ENCODE results near the gene CDC42BPB. TPM values are rescaled to one million over a fixed set of nuclear protein-coding genes. Genes with fewer than 3 reads are reported as not detected.

Gene CDC42BPB
- total RNA-seq, 1 donor from 2014 or later: 147 TPM

DNA sequence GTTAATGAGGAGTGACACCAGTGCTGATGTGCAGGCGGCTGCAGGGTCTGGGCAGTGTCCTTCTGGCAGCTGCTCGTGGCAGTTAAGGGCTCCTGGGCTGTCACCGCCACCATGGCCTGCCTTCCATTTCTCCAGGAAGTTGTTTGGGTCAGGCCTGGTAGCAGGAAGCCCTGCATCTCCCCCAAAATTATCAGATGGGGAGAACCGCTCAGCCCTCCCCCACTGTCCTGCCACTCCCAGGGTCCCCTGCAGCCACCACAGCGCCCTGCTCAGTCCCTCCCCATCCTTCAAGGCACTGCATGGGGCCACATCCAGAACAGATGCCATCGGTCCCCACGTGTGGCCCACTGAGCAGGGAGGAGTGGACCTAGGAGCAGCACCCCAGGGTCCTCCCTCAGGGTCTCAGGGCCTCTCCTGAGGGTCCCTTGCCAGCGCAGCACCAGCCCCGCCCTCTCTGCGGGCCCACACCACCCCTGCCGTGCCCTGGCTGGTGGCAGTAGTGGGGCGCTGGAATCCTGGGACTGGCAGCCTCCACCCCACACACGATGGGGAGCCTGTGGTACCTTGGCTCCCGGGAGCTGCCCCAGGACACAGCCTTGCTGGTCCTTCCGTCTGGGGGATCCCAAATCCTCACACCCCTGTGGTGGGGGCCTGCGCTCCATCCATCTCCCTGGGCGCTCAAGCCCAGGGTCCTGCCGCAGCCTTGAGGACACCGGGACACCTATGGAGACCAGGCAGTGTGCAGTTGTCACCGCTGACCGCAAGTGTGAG lies 145.2 kb downstream of the CDC42BPB start:
- DNase-seq (ENCODE audit: low read depth): no peak
- TF ChIP-seq, protein P1, sequence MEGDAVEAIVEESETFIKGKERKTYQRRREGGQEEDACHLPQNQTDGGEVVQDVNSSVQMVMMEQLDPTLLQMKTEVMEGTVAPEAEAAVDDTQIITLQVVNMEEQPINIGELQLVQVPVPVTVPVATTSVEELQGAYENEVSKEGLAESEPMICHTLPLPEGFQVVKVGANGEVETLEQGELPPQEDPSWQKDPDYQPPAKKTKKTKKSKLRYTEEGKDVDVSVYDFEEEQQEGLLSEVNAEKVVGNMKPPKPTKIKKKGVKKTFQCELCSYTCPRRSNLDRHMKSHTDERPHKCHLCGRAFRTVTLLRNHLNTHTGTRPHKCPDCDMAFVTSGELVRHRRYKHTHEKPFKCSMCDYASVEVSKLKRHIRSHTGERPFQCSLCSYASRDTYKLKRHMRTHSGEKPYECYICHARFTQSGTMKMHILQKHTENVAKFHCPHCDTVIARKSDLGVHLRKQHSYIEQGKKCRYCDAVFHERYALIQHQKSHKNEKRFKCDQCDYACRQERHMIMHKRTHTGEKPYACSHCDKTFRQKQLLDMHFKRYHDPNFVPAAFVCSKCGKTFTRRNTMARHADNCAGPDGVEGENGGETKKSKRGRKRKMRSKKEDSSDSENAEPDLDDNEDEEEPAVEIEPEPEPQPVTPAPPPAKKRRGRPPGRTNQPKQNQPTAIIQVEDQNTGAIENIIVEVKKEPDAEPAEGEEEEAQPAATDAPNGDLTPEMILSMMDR (IDR thresholded peaks at IDR 0.05; ENCODE audit: insufficient read depth, low read length, poor library complexity, severe bottlenecking): no peak
- Histone ChIP-seq H3K27me3 (ENCODE audit: control insufficient read depth, insufficient read depth, low read length) (no peaks in the 10 kb centered on the region), H3K36me3 (ENCODE audit: control insufficient read depth, insufficient read depth, low read length) (no peaks in the 10 kb centered on the region), H3K4me3 (ENCODE audit: low read depth, low read length) (no peak overlapping the region)

DNA sequence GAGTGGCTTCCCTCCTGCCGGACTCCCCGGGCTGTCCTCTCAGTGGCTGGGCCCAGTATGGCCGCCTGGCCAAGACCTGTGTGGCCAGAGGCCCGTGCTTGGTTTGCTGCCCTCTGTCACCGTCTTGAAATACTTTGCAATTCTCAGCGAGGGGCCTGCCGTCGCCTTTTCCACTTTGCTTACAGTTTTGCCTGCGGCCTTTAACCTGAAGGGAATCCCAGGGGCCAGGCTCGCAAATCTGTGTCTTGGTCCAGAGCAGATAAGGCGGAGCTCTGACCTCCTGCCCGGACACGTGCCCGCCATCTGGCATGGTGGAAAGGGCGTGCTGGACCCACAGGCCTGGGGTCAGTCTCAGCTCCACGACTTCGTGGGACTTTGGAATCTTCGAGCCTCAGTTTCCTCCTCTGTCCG lies 145.8 kb downstream of the CDC42BPB start:
- TF ChIP-seq, protein P1 (IDR thresholded peaks at IDR 0.05; ENCODE audit: insufficient read depth, low read length, poor library complexity, severe bottlenecking): no peak
- Histone ChIP-seq H3K36me3 (ENCODE audit: control insufficient read depth, insufficient read depth, low read length) (no peaks in the 10 kb centered on the region), H3K27me3 (ENCODE audit: control insufficient read depth, insufficient read depth, low read length) (no peaks in the 10 kb centered on the region), H3K4me3 (ENCODE audit: low read depth, low read length) (no peak overlapping the region)
- DNase-seq (ENCODE audit: low read depth): no peak

DNA sequence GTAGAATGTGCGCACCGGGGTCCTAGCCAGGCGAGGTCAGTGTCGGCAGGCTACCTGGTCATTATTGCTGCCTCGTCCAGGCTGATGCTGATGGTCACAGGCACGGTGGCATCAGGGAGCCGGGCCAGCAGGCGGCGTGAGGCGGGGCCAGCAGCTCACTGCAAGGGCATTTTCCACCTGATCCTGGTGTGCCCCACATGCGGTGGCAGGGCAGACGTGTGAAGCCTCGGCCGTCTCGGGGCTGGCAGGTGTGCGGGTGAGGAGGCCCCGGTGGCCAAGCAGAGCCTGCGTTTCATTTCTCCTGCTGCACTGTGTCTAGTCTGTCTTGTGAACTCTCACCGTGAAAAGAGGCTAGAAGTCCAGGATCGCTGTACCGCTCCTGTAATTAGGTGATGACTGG lies 146.9 kb downstream of the CDC42BPB start:
- TF ChIP-seq, protein P1 (IDR thresholded peaks at IDR 0.05; ENCODE audit: insufficient read depth, low read length, poor library complexity, severe bottlenecking): no peak
- H3K4me3 ChIP-seq (ENCODE audit: low read depth, low read length): no peak overlapping the region
- no peak for DNase-seq (ENCODE audit: low read depth)
- H3K27me3 ChIP-seq (ENCODE audit: control insufficient read depth, insufficient read depth, low read length): no peaks in the 10 kb centered on the region
- no peaks in the 10 kb centered on the region for H3K36me3 ChIP-seq (ENCODE audit: control insufficient read depth, insufficient read depth, low read length)

DNA sequence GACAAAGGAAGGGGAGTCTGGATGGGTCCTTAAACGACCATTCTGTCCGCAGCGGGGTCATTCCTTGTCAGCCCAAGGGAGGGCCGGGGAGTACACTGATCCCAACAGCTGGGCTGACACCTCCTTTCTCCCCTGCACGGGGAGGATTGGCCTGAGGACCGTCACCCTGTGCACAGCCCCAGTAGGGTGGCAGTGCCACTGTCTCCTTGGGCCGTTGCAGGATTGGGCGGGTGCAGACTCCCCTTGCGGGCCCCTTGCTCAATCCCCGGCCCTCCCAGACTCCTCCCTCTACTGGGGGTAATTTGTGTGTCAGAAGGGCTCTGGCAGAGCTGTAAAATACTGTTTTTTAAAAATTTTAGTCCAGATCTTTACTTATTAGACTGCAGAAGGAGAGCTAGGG lies 147.4 kb downstream of the CDC42BPB start:
- no peak for DNase-seq (ENCODE audit: low read depth)
- Histone ChIP-seq H3K36me3 (ENCODE audit: control insufficient read depth, insufficient read depth, low read length) (no peaks in the 10 kb centered on the region), H3K27me3 (ENCODE audit: control insufficient read depth, insufficient read depth, low read length) (no peaks in the 10 kb centered on the region), H3K4me3 (ENCODE audit: low read depth, low read length) (no peak overlapping the region)
- TF ChIP-seq, protein P1 (IDR thresholded peaks at IDR 0.05; ENCODE audit: insufficient read depth, low read length, poor library complexity, severe bottlenecking): no peak

DNA sequence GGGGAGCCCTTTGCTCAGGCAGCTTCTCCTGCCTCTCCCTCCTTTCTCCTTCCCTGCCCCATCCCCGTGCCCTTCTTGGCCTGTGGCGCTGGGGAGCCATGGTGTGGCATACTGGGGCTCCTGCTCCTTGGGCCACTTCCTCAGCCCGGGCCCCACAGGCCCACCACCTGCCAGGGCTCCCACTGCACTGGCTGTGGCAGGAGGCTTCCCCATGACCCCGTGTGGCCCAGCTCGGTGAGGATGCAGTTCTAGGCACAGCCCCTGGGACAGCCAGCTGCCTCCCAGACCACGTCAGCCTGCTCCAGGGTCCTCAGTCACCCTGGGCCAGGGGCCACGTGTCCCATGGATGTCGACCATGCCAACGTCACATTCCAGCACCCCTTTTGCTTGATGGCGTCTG lies 147.9 kb downstream of the CDC42BPB start:
- DNase-seq (ENCODE audit: low read depth): no peak
- TF ChIP-seq, protein P1 (IDR thresholded peaks at IDR 0.05; ENCODE audit: insufficient read depth, low read length, poor library complexity, severe bottlenecking): no peak

More for the DNA sequence above, 147.9 kb downstream of the CDC42BPB start:
- H3K27me3 ChIP-seq (ENCODE audit: control insufficient read depth, insufficient read depth, low read length): no peaks in the 10 kb centered on the region
- no peaks in the 10 kb centered on the region for H3K36me3 ChIP-seq (ENCODE audit: control insufficient read depth, insufficient read depth, low read length)
- H3K4me3 ChIP-seq (ENCODE audit: low read depth, low read length): no peak overlapping the region
